ENCODE data around the gene CEP97. TPM values are rescaled to one million over a fixed set of nuclear protein-coding genes. Genes with fewer than 3 reads are reported as not detected.

The CEP97 gene
- total RNA-seq, 2 donors from 2014 or later: 13.7 to 21.3 TPM

DNA sequence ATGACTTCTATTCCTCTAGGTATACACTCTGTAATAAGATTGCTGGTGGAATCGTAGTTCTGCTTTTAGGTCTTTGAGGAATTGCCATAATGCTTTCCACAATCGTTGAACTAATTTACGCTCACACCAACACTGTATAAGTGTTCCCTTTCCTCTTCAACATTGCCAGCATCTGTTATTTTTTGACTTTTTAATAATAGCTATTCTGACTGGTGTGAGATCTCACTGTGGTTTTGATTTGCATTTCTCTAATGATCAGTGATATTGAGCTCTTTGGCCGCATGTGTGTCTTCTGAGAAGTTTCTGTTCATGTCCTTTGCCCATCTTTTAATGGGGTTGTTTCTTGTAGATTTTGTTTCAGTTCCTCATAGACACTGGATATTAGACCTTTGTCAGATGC, 67.4 kb downstream of the CEP97 start:
- peaks cover 13% of the 10 kb centered on the region for H3K9me3 Mint-ChIP-seq
- no peak overlapping the region for H3K27ac Mint-ChIP-seq
- no peaks in the 10 kb centered on the region for H3K27me3 Mint-ChIP-seq (ENCODE audit: insufficient read depth)
- Histone ChIP-seq H3K36me3 (ENCODE audit: control insufficient read depth, insufficient read depth, low read length) (peaks cover 4% of the 10 kb centered on the region), H3K27ac (ENCODE audit: low read depth, low read length) (no peak overlapping the region), H3K4me1 (ENCODE audit: control insufficient read depth, insufficient read depth, low read length) (no peaks in the 10 kb centered on the region), H3K27me3 (ENCODE audit: control insufficient read depth, insufficient read depth, low read length, poor library complexity, severe bottlenecking) (no peaks in the 10 kb centered on the region), H3K9me3 (ENCODE audit: control insufficient read depth, low read length) (peaks cover 10% of the 10 kb centered on the region), H3K4me3 (ENCODE audit: low read length) (no peak overlapping the region), H3K9ac (ENCODE audit: extremely low read depth, low read length, poor library complexity, severe bottlenecking) (no peak overlapping the region)
- TF ChIP-seq, protein P1, sequence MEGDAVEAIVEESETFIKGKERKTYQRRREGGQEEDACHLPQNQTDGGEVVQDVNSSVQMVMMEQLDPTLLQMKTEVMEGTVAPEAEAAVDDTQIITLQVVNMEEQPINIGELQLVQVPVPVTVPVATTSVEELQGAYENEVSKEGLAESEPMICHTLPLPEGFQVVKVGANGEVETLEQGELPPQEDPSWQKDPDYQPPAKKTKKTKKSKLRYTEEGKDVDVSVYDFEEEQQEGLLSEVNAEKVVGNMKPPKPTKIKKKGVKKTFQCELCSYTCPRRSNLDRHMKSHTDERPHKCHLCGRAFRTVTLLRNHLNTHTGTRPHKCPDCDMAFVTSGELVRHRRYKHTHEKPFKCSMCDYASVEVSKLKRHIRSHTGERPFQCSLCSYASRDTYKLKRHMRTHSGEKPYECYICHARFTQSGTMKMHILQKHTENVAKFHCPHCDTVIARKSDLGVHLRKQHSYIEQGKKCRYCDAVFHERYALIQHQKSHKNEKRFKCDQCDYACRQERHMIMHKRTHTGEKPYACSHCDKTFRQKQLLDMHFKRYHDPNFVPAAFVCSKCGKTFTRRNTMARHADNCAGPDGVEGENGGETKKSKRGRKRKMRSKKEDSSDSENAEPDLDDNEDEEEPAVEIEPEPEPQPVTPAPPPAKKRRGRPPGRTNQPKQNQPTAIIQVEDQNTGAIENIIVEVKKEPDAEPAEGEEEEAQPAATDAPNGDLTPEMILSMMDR (conservative IDR thresholded peaks at IDR 0.05): no peak
- H3K4me3 Mint-ChIP-seq: no peak overlapping the region
- no peak for DNase-seq
- peaks cover 48% of the 10 kb centered on the region for H3K36me3 Mint-ChIP-seq (ENCODE audit: low read depth)
- 91 to 92% methylated on average over 2 to 4 of the region's 4 CpGs for WGBS, 2 experiments (ENCODE audit: insufficient coverage in 1 of 2, insufficient read length in 1 of 2)
- no peaks in the 10 kb centered on the region for H3K4me1 Mint-ChIP-seq

DNA sequence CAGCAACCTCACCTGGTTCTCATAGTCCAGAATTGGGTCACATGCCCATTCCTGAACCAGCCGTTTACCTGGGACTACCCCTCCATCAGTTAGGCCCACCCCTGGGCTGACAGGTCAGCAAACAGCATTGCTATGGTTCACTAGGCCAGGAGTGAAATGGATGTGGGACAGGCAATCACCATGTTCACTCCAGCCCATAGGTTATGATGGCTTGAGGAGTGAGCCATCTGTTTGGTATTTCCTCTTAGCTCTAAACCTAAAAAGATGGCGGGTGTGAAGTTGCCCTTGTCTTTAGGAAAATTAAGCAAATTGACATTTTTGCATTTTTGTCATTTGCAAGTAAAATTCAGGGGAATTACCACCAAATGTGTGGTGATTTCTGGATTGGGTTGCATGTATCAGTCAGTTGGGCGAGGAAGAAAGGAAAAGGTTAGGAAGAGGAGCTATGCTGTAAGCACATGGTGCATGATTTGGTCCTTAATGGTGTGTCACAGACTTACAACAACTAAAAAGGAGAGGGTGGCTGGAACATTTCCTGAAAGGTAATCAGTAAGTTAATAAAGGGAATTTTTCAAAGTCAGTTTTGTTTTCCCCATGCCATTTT, 71.8 kb downstream of the CEP97 start:
- TF ChIP-seq, protein P1 (conservative IDR thresholded peaks at IDR 0.05): no peak
- Histone ChIP-seq H3K4me1 (ENCODE audit: control insufficient read depth, insufficient read depth, low read length) (no peaks in the 10 kb centered on the region), H3K36me3 (ENCODE audit: control insufficient read depth, insufficient read depth, low read length) (no peaks in the 10 kb centered on the region), H3K27me3 (ENCODE audit: control insufficient read depth, insufficient read depth, low read length, poor library complexity, severe bottlenecking) (no peaks in the 10 kb centered on the region), H3K9ac (ENCODE audit: extremely low read depth, low read length, poor library complexity, severe bottlenecking) (no peak overlapping the region), H3K9me3 (ENCODE audit: control insufficient read depth, low read length) (peaks cover 10% of the 10 kb centered on the region), H3K27ac (ENCODE audit: low read depth, low read length) (no peak overlapping the region), H3K4me3 (ENCODE audit: low read length) (no peak overlapping the region)
- Mint-ChIP-seq H3K36me3 (ENCODE audit: low read depth) (peaks cover 22% of the 10 kb centered on the region), H3K4me1 (no peaks in the 10 kb centered on the region), H3K27me3 (ENCODE audit: insufficient read depth) (no peaks in the 10 kb centered on the region), H3K9me3 (peaks cover 13% of the 10 kb centered on the region), H3K4me3 (no peak overlapping the region), H3K27ac (no peak overlapping the region)
- 80 to 93% methylated on average over 1 to 3 of the region's 3 CpGs for WGBS, 2 experiments (ENCODE audit: insufficient coverage in 1 of 2, insufficient read length in 1 of 2)
- DNase-seq: no peak

DNA sequence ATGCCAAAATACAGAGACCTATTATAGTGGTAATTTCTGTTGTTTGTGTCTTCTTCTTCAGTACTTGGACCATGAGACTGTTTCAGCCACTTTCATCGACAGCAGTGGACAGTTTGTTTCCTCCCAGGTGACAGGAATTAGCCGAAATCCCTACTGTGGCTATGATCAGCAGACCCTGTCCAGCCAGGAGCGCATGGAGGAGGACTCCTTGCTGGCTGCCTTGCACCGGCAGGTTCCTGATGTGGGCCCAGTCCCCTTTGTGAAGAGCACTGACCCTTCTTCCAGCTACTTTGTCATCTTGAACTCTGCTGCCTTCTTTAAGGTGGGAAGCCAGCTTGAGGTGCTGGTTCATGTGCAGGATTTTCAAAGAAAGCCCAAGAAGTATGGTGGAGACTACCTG, 76.8 kb downstream of the CEP97 start:
- Histone ChIP-seq H3K9me3 (ENCODE audit: control insufficient read depth, low read length) (no peaks in the 10 kb centered on the region), H3K27ac (ENCODE audit: low read depth, low read length) (no peak overlapping the region), H3K36me3 (ENCODE audit: control insufficient read depth, insufficient read depth, low read length) (no peaks in the 10 kb centered on the region), H3K4me1 (ENCODE audit: control insufficient read depth, insufficient read depth, low read length) (peaks cover 4% of the 10 kb centered on the region), H3K4me3 (ENCODE audit: low read length) (no peak overlapping the region), H3K9ac (ENCODE audit: extremely low read depth, low read length, poor library complexity, severe bottlenecking) (no peak overlapping the region), H3K27me3 (ENCODE audit: control insufficient read depth, insufficient read depth, low read length, poor library complexity, severe bottlenecking) (no peaks in the 10 kb centered on the region)
- peak; percentile 57 for DNase-seq
- H3K4me1 Mint-ChIP-seq: peaks cover 3% of the 10 kb centered on the region
- no peak overlapping the region for H3K27ac Mint-ChIP-seq
- TF ChIP-seq, protein P1 (conservative IDR thresholded peaks at IDR 0.05): no peak
- H3K4me3 Mint-ChIP-seq: no peak overlapping the region
- peaks cover 10% of the 10 kb centered on the region for H3K36me3 Mint-ChIP-seq (ENCODE audit: low read depth)
- WGBS, 2 experiments (ENCODE audit: insufficient coverage in 1 of 2, insufficient read length in 1 of 2): 81 to 87% methylated on average over 4 of the region's 4 CpGs
- no peaks in the 10 kb centered on the region for H3K27me3 Mint-ChIP-seq (ENCODE audit: insufficient read depth)
- H3K9me3 Mint-ChIP-seq: peaks cover 3% of the 10 kb centered on the region

Data from endodermal cell (in vitro differentiated cells).